HCEC 1CT (cell line): ENCODE measurements around the gene CDKN2D.
"Not testable (repeated sequence)": the region's sequence is repeated elsewhere in the genome, so short reads cannot be mapped to it uniquely, and the experiment has no call there.

ENCODE experiments used
- DNase-seq: peaks from one replicate; pipeline ENCODE4 v3.0.0-alpha.2; 2017

Gene CDKN2D

DNA sequence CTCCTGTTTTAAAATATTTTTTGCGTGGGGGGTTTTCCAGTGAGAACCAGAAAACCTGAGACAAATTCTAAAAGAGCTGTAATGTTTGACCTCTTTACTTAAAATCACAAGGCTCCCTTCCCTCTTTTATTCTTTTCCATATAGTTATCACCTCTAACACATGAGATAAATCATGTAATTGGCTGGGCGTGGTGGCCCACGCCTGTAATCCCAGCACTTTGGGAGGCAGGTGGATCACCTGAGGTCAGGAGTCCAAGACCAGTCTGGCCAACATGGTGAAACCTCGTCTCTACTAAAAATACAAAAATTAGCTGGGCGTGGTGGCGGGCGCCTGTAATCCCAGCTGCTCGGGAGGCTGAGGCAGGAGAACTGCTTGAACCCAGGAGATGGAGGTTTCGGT, 17.8 kb downstream of the CDKN2D start:
- not testable (repeated sequence) for DNase-seq

DNA sequence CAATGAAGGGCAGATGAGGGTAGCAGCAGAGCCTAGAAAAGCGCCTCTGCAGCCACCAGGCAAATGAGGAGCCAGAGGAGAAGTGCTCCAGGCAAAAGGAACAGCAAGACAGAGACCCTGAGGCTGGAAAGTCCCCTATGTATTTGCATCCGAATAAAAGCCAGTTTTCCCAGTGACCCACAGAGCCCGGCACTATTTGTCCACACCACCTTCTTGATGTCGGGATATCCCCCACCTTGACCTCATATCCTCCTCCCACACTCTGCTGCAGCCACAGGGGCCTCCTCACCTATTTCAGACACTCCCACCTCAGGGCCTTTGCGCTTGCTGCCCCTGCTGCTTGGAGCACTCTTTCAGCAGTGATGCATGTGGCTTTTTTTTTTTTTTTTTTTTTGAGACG, 18.4 kb downstream of the CDKN2D start:
- no peak for DNase-seq

DNA sequence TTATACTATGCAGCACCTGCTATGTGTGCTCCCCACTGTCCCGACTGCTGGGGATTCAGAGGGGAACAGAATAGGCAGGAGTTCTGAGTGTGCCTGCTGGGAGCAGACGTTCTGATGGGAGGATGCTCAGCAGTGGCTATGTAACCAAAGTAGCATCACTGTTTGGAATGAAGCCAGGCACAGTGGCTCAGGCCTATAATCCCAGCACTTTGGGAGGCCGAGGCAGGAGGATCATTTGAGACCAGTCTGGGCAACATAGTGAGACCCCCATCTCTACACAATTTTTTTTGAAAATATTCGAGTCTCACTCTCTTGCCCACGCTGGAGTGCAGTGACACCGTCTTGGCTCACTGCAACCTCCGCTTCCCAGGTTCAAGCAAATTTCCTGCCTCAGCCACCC, 19.0 kb downstream of the CDKN2D start:
- DNase-seq = no peak

DNA sequence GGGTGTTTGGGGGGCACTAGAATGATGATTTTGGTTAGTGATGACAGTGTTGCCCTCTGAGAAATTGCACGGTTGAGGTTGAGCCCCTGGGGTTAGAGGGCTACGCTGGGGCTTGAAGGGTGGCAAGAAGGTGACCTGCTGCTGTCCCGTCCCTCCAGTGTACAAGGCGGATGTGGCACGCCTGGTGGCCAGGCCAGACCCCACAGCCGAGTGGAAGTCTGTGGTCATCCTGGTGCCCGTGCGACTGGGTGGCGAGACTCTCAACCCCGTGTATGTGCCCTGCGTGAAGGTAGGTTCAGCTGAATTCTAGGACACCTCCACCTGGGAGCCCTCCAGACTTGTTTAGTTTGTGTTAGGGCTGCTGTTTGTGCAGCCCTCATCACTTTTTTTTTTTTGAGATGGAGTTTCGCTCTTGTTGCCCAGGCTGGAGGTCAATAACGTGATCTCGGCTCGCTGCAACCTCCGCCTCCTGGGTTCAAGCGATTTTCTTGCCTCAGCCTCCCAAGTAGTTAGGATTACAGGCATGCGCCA, 20.0 kb downstream of the CDKN2D start:
- no peak for DNase-seq

DNA sequence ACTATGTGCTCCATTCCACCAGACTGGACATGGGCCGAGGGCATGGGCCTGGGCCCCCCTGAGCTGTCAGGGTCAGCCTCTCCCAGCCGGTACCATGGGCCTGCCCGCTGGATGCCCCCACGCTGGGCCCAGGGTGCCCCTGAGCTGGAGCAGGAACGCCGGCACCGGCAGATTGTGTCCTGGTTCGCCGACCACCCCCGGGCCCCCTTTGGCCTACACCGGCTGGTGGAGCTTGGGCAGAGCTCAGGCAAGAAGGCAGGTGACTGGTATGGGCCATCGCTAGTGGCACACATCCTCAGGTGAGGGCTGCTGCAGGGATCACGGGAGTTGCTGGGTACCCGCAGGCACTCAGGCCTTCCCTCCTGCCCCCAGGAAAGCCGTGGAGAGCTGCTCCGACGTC, 22.0 kb downstream of the CDKN2D start:
- DNase-seq = no peak

DNA sequence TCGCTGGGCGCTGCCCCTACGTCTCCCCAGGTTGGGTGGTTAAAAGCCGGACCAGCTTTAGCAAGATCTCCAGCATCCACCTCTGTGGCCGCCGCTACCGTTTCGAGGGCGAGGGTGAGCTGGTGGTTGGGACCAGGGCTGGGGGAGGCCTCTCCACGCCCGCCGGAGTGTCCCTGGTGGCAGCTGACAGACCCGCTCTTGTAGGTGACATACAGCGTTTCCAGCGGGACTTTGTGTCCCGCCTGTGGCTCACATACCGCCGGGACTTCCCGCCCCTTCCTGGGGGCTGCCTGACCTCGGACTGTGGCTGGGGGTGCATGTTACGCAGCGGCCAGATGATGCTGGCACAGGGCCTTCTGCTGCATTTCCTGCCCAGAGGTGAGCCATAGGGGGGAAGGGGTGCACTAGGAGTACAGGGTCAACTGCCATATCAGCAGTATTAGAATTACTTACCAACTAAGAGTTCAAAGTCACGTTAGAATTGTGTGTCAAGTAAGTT, 24.0 kb downstream of the CDKN2D start:
- DNase-seq = no peak

DNA sequence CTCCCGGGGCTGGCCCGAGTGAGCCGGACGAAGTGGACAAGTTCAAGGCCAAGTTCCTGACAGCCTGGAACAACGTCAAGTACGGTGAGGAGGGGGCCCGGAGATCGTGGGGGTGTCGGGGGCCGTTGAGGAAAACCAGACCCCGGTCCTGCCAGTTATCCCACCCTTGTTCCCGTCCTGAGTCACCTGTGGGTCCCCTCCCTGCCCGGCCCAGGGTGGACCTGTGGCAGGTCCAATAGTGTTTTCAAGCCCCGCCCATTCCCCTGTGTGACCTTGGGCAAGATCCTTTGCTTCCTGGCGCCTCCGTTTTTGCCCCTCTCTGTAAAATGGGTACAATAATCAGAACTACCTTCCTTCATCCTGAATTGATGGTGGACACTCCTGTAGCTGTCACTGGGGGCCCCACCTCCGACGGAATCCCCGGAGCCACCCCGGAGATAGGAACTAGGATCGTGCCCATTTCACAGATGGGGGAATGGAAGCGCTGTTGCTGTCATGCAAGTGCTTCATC, 24.5 kb downstream of the CDKN2D start:
- DNase-seq = peak; percentile 7

DNA sequence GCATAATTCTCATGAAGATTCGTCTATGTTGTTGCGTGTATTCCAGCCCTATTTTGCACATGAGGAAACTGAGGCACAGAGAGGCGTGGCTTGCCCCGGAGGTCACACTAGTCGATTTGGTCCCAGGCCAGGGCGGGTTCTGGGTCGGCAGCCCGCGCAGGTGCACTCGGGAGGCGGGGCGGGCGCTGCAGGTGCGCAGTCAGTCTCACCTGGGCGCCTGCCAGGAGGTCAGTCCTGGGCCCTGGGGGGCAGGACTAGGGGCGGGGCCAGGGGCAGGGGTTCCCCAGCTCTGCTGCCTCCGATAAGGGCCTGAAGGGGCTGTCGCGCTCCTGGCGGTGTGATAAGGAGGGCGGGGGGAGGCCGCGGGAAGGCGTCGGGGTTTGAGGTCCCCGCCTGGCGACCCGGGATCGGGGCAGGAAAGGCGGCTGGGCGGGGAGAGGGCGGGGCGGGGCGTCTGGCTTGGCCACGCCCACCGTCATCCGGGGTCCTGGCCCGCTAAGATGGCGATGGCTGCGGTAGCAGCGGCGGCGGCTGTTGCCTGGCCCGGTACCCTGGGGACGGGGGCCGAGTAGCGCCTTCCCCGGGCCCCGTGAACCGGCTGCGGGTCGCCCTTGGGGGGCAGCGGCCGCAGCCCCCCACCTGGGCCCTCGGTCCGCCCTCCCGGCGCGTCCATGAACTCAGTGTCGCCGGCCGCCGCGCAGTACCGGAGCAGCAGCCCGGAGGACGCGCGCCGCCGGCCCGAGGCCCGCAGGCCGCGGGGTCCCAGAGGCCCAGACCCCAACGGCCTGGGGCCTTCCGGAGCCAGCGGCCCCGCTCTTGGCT, 25.1 kb downstream of the CDKN2D start, which contains the start of gene ATG4D:
Gene ATG4D, plus strand, starts transcription at position 485 of the 822 bp plus-strand sequence. Its CDS starts 187 bp downstream, at position 672.
- peak; percentile 61 for DNase-seq

DNA sequence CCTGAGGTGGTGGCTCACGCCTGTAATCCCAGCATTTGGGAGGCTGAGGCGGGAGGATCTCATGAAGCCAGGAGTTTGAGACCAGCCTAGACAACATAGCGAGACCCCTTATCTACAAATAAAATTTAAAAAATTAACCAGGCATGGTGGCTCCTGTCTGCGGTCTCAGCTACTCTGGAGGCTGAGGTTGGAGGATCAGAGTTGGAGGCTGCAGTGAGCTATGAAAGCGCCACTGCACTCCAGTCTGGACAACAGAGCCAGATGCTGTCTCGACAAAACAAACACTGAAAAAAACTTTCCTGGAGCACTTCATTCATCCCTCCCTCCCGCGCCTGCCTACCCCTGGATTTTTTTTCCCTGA, 25.7 kb downstream of the CDKN2D start:
- DNase-seq = no peak

DNA sequence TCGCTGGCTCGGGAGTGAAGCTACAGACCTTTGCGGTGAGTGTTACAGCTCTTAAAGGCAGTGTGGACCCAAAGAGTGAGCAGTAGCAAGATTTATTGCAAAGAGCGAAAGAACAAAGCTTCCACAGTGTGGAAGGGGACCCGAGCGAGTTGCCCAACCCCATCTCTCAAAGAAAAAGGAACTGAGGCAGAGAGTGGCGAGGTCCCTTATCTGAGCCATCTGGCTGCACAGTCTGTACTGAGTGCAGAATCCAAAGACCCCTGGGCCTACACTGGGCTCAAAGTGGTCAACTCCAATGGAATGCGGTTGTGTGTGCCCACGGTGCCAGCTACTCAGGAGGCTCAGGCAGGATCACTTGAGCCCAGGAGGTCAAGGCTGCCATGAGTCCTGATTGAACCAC, 29.8 kb downstream of the CDKN2D start:
- DNase-seq = not testable (repeated sequence)

DNA sequence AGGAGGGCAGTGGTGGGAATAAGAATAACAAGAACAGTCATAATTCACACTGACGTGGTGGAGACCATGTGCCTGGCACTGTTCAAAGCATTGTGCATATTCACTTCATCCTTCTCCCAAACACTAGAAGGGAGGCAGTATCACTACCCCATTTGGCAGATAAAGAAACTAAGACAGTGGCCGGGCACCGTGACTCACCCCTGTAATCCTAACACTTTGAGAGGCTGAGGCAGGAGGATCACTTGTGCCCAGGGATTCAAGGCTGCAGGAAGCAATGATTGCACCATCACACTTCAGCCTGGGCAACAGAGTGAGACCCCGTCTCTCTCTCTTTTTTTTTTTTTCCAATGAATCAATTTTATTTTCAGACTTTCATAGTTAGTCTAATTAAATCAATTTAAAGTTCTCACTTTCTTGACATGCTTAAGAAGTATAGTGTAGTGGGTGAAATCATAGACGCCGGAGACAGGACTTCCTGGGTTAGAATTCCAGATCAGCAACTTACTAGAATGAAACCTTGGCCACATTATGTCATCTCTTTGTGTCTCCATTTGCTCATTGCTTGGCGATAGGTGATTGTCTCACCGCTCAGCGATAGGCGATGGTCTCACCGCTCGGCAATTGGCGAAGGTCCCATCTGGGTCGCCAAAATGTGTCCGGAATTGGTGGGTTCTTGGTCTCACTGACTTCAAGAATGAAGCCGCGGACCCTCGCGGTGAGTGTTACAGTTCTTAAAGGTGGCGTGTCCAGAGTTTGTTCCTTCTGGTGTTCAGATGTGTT, 30.4 kb downstream of the CDKN2D start:
- DNase-seq = no peak

DNA sequence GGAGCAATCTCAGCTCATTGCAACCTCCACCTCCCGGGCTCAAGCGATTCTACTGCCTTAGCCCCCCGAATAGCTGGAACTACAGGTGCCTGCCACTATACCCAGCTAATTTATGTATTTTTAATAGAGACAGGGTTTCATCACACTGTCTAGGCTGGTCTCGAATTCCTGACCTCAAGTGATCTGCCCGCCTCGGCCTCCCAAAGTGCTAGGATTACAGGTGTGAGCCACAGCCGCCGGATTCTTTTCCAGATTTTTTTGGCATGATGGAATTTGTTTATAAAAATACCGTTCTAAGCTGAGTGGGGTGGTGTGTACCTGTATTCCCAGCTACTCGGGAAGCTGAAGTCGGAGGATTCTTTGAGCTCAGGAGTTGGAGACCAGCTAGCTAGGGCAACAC, 31.1 kb downstream of the CDKN2D start:
- DNase-seq = no peak

DNA sequence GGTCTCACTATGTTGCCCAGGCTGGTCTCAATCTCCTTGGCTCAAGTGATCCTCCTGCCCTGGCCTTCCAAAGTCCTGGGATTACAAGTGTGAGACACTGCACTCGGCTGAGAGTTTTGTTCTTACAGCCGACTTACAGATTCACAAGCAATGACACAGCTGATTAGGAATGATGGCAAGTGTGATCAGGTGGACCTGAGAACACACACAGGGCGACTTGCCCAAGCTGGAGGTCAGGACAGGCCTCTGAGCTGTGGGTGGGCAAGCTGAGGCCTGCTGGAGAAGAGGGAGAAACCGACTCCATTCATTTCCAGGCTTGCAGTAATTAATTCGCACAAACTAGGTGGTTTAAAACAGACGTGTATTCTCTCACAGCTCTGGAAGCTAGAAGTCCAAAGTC, 33.2 kb downstream of the CDKN2D start:
- no peak for DNase-seq

DNA sequence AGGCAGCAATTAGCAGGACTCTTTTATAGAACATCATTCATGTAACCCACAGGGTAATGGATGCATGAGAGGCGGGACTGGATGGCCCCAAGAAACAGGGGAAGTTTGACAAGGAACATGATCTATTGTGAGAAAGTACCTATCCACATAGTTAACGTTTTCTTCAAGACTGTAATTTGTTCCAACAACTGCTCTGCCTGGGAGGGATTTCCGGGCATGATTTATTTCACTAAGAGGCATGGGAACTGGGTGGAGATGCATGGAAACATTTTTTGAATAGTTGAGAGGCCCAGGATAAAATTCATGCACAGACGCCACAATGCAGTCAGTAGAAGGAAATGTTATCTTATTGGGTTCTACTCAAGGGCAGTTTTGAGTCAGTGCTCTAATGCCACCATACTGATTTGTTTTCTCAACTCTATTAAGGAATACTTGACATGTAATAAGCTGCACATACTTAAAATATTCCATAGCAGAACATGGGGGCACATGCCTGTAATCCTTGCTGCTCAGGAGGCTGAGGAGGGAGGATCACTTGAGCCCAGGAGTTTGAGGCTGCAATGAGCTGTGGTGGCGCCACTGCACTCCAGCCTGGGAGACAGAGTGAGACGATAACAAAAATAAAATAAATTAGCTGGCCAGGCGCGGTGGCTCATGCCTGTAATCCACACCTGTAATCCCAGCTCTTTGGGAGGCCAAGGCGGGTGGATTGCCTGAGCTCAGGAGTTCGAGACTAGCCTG, 35.0 kb downstream of the CDKN2D start:
- peak; percentile 65 for DNase-seq

DNA sequence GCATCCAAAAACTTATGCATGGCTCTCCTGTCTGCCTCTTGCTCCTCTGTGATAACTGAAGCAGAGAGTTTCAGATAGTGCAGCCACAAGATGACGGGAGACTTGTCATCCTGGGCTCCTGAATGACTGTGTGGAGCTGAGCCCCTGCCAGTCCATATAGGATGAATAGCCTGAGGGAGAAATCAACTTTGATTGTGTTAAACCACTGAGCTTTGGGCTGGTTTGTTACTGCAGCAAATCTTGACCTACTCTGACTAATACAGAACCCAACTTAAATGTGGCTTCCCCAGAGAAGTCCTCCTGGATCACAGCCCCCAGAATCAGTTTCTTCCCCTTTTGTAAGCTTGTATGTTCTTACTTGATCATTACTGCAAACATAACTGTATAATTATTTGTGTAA, 36.3 kb downstream of the CDKN2D start:
- DNase-seq = no peak

DNA sequence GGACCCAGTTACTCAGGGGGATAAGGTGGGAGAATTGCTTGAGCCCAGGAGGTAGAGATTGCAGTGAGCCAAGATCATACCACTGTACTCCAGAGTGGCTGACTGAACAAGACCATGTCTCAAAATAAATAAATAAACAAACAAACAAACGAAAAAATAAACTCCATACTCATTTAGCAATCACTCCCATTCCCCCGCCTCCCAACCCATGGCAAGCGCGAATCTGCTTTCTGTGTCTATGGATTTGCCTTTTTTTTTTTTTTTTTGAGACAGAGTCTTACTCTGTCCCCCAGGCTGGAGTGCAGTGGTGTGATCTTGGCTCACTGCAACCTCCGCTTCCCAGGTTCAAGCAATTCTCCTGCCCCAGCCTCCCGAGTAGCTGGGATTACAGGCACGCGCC, 41.9 kb downstream of the CDKN2D start:
- not testable (repeated sequence) for DNase-seq

DNA sequence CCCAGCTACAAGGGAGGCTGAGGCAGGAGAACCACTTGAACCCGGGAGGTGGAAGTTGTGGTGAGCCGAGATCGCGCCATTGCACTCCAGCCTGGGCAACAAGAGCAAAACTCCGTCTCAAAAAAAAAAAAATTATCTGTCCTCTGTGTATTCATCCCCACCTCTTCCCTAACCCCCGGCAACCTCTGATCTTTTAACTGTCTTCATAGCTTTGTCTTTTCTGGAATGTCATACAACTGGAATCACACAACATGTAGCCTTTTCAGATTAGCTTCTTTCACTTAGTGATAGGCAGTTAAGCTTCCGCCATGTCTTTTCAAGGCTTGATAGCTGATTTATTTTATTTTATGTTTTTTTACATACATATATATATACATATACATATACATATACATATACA, 43.1 kb downstream of the CDKN2D start:
- DNase-seq = no peak

DNA sequence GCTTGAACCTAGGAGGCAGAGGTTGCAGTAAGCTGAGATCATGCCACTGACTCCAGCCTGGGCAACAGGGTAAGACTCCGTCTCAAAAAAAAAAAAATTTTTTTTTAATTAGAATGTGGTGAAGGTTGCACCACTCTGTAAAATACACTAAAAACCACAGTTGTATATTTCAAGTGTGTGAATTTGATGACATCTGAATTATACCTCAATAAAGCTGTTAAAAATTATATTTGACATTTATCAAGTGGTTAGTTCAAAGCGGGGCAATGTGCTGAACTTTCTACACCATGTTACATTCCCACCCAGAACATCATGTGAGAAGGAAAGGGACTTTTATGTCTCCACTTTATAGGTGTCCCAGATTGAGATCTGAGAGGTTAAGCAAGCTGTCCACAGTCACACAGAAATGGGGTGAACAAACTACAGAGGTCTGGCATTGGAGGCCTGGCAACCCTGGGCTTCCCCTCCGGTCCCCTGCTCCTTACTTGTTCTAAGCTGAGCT, 45.6 kb downstream of the CDKN2D start:
- no peak for DNase-seq

DNA sequence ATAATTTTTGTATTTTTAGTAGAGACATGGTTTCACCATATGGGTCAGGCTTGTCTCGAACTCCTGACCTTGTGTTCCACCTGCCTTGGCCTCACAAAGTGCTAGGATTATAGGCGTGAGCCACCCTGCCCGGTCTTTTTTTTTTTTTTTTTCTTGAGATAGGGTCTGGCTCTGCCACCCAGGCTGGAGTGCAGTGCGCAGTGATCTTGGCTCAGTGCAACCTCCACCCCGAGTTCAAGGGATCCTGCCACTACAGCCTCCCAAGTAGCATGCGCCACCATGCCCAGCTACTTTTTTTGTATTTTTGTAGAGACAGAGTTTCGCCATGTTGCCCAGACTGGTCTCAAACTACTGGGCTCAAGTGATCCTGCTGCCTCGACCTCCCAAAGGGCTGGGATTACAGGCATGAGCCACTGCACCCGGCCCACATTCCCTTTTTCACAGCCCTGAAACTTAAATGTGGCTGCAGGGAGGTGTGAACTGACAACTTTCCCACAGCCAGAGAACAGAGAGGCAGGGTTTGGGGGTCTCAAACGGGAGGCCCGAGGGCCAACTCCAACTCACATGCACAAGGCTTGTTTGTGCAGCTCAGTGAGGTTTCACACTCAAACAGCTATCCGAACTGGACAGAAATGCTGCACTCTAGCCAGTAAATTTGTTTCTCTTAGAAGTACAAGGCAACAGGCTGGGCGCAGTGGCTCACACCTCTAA, 47.2 kb downstream of the CDKN2D start:
- no peak for DNase-seq

DNA sequence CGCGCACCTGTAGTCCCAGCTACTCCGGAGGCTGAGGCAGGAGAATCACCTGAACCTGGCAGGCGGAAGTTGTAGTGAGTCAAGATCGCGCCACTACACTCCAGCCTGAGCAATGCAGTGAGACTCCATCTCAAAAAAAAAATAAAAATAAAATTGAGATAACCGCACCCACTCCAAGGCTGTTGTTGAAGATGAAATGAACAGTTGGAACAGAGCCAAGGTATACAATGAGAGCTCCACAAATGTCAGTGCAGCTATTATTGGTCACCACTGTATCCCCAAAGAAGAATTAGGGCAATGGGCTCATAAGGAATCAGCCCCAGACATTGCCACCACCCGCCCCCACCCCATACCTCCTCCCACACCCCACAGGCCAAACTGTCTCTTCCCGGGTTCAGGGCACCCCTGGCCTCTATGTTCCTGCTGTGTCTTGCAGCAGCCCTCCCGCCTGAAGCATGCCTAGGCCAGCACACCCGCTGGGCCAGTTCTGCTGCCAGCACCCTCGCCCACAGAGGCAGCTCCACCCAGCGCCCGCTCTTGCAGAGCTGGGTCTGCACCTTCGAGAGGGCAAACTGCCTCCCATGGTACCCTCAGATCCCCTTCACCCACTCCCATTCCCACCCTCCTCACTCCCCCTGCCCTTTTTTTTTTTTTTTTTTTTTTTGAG, 48.0 kb downstream of the CDKN2D start:
- DNase-seq = no peak

DNA sequence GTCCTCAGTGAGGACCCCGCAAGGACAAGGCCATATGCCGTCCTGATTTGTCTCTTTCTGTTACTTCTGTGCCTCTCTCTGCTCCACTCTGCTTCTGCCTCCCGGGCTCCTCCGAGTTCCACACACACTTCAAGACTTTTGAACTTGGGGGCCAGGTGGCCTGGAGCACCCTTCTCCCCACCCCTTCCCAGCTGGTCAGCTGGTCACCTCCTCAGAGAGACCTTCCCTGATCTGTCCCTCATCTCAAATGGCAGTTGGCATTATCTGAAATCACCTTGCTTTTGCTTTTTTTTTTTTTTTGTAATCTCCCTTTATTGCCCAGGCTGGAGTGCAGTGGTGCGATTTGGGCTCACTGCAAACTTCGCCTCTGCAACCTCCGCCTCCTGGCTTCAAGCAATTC, 49.4 kb downstream of the CDKN2D start:
- no peak for DNase-seq
